IMR-90 (cell line): Measurements from ENCODE around the gene FCHSD2. TPM values are rescaled to one million over a fixed set of nuclear protein-coding genes. Genes with fewer than 3 reads are reported as not detected.

Source experiments
- ATAC-seq: fragments of 200-7000 bp; cut with Tn5 transposase; 2 replicates; pipeline ENCODE4 v1.9.1; 2020; ENCODE audit warnings: low read depth, mild to moderate bottlenecking, moderate library complexity
- BruUV-seq: library from RNA; stranded (reverse); fragments of 400-500 nt; replicated peaks from 2 replicates; lab custom pipeline; 2021; lab: Mats Ljungman, UMichigan
- CTCF ChIA-PET: fragments of 300-600 bp; formaldehyde crosslinking; extraction: SDS; loops from one replicate; lab custom pipeline; 2021; ENCODE audit warnings: antibody characterized with exemption; lab: Yijun Ruan, JAX
- POLR2A ChIA-PET: fragments of 300-600 bp; sonication (Branson Sonifier 250); formaldehyde crosslinking; loops from one replicate; lab custom pipeline; 2022; ENCODE audit warnings: antibody characterized with exemption; ENCODE audit not compliant: unreplicated experiment; lab: Charles Lee
- DNase-seq: peaks from one replicate; pipeline ENCODE4 v3.0.0; 2013
- H2AFZ ChIP-seq: replicated peaks from 2 replicates; pipeline ENCODE3; 2013; ENCODE audit warnings: low read length, mild to moderate bottlenecking; ENCODE audit not compliant: poor library complexity
- H2AK5ac ChIP-seq: 2 replicates; pipeline ENCODE4 v1.6.1; 2013; ENCODE audit warnings: low read depth, low read length, inconsistent platforms
- H2AK9ac ChIP-seq: replicated peaks from 2 replicates; pipeline ENCODE3; 2013; ENCODE audit warnings: mild to moderate bottlenecking, low read depth, low read length, moderate library complexity; ENCODE audit not compliant: poor library complexity
- H2BK120ac ChIP-seq: 2 replicates; pipeline ENCODE4 v1.6.1; 2013; ENCODE audit warnings: low read depth, low read length, inconsistent platforms
- H2BK15ac ChIP-seq: 3 replicates; pipeline ENCODE4 v1.6.1; 2013; ENCODE audit warnings: low read depth, low read length, inconsistent platforms
- H2BK20ac ChIP-seq: 2 replicates; pipeline ENCODE4 v1.6.1; 2013; ENCODE audit warnings: low read depth, mild to moderate bottlenecking, inconsistent platforms, low read length, moderate library complexity
- H2BK5ac ChIP-seq: 2 replicates; pipeline ENCODE4 v1.6.1; 2013; ENCODE audit warnings: mild to moderate bottlenecking, low read depth, low read length, inconsistent platforms; ENCODE audit not compliant: poor library complexity, severe bottlenecking
- H3K14ac ChIP-seq: replicated peaks from 2 replicates; pipeline ENCODE4 v1.6.1; 2013; ENCODE audit warnings: low read depth, low read length, inconsistent platforms
- H3K18ac ChIP-seq: 2 replicates; pipeline ENCODE4 v1.6.1; 2013; ENCODE audit warnings: low read depth, low read length, control low read depth
- H3K23ac ChIP-seq: 2 replicates; pipeline ENCODE4 v1.6.1; 2013; ENCODE audit warnings: low read depth, low read length, inconsistent platforms
- H3K27ac ChIP-seq: 2 replicates; pipeline ENCODE4 v1.5.1; 2013; ENCODE audit warnings: mild to moderate bottlenecking, control low read depth, low read length; ENCODE audit not compliant: insufficient read depth
- H3K27me3 ChIP-seq: 2 replicates; pipeline ENCODE4 v1.6.1; 2013; ENCODE audit warnings: low read length; ENCODE audit not compliant: control insufficient read depth, insufficient read depth
- H3K36me3 ChIP-seq: 2 replicates; pipeline ENCODE4 v1.6.1; 2013; ENCODE audit warnings: low read length, mixed read lengths; ENCODE audit not compliant: control insufficient read depth, insufficient read depth
- H3K4ac ChIP-seq: 2 replicates; pipeline ENCODE4 v1.6.1; 2013; ENCODE audit warnings: low read depth, low read length, inconsistent platforms
- H3K4me1 ChIP-seq: 2 replicates; pipeline ENCODE4 v1.6.1; 2013; ENCODE audit warnings: low read length, mixed read lengths; ENCODE audit not compliant: control insufficient read depth, insufficient read depth
- H3K4me2 ChIP-seq: 2 replicates; pipeline ENCODE4 v1.6.1; 2013; ENCODE audit warnings: low read depth, mild to moderate bottlenecking, control low read depth, low read length, moderate library complexity
- H3K4me3 ChIP-seq: 2 replicates; pipeline ENCODE4 v1.5.1; 2013; ENCODE audit warnings: low read depth, mild to moderate bottlenecking, control low read depth, low read length, moderate library complexity; ENCODE audit not compliant: insufficient read depth
- H3K56ac ChIP-seq: 2 replicates; pipeline ENCODE4 v1.6.1; 2013; ENCODE audit warnings: low read length, inconsistent platforms; ENCODE audit not compliant: insufficient read depth; ENCODE audit errors: extremely low read depth
- H3K79me1 ChIP-seq, 2 experiments: 2 replicates each; pipeline ENCODE4 v1.6.1; 2013; ENCODE audit warnings: low read length in 2 of 2, inconsistent platforms in 1 of 2, low read depth in 1 of 2
- H3K9ac ChIP-seq: 2 replicates; pipeline ENCODE4 v1.6.1; 2013; ENCODE audit warnings: low read depth, low read length, control low read depth
- H3K9me1 ChIP-seq: 2 replicates; pipeline ENCODE4 v1.6.1; 2013; ENCODE audit warnings: low read length, inconsistent platforms; ENCODE audit not compliant: insufficient read depth
- H3K9me3 ChIP-seq: 2 replicates; pipeline ENCODE4 v1.6.1; 2013; ENCODE audit warnings: low read length; ENCODE audit not compliant: control insufficient read depth, insufficient read depth
- H4K20me1 ChIP-seq: 2 replicates; pipeline ENCODE4 v1.6.1; 2013; ENCODE audit warnings: low read length, inconsistent platforms; ENCODE audit not compliant: insufficient read depth
- H4K5ac ChIP-seq: 2 replicates; pipeline ENCODE4 v1.6.1; 2013; ENCODE audit warnings: mild to moderate bottlenecking, low read depth, low read length, control low read depth
- H4K8ac ChIP-seq, 2 experiments: 2 replicates each; pipeline ENCODE4 v1.6.1; 2013; ENCODE audit warnings: low read depth in 2 of 2, low read length in 2 of 2, control low read depth in 1 of 2, inconsistent platforms in 1 of 2
- H4K91ac ChIP-seq: 2 replicates; pipeline ENCODE4 v1.6.1; 2013; ENCODE audit warnings: low read depth, low read length, inconsistent platforms; ENCODE audit not compliant: insufficient read depth
- BHLHE40 ChIP-seq: fragments of 150-350 bp; IDR thresholded peaks from 2 replicates; pipeline ENCODE4 v1.6.1; 2016; ENCODE audit warnings: mild to moderate bottlenecking, low read depth, low read length
- CEBPB ChIP-seq: IDR thresholded peaks from 2 replicates; pipeline ENCODE4 v1.6.1; 2012; ENCODE audit warnings: low read depth, low read length, improper control_type of control experiment
- CHD1 ChIP-seq: IDR thresholded peaks from 2 replicates; pipeline ENCODE4 v1.6.1; 2012; ENCODE audit warnings: low read depth, low read length, improper control_type of control experiment
- CTCF ChIP-seq: conservative IDR thresholded peaks from 2 replicates; pipeline ENCODE4 v1.5.1; 2012; ENCODE audit warnings: mild to moderate bottlenecking, low read depth, low read length, improper control_type of control experiment
- ELK1 ChIP-seq: fragments of 150-350 bp; IDR thresholded peaks from 2 replicates; pipeline ENCODE4 v1.6.1; 2016; ENCODE audit warnings: low read depth, mild to moderate bottlenecking, low read length, moderate library complexity, borderline replicate concordance
- FOS ChIP-seq: fragments of 150-350 bp; IDR thresholded peaks from 2 replicates; pipeline ENCODE4 v1.6.1; 2016; ENCODE audit warnings: low read depth, low read length
- MAFK ChIP-seq: IDR thresholded peaks from 2 replicates; pipeline ENCODE4 v1.6.1; 2012; ENCODE audit warnings: low read depth, low read length, improper control_type of control experiment
- MAZ ChIP-seq: IDR thresholded peaks from 2 replicates; pipeline ENCODE4 v1.6.1; 2012; ENCODE audit warnings: low read depth, mild to moderate bottlenecking, low read length, improper control_type of control experiment, moderate library complexity, borderline replicate concordance
- MXI1 ChIP-seq: IDR thresholded peaks from 2 replicates; pipeline ENCODE4 v1.6.1; 2012; ENCODE audit warnings: low read depth, mild to moderate bottlenecking, low read length, moderate library complexity, borderline replicate concordance
- NFE2L2 ChIP-seq: fragments of 150-350 bp; IDR thresholded peaks from 2 replicates; pipeline ENCODE4 v1.6.1; 2016; ENCODE audit warnings: low read depth, mild to moderate bottlenecking, low read length
- POLR2A ChIP-seq: IDR thresholded peaks from 2 replicates; pipeline ENCODE4 v1.6.1; 2012; ENCODE audit warnings: mild to moderate bottlenecking, low read depth, low read length
- RAD21 ChIP-seq: IDR thresholded peaks from 2 replicates; pipeline ENCODE4 v1.6.1; 2012; ENCODE audit warnings: low read length, improper control_type of control experiment
- RFX5 ChIP-seq: IDR thresholded peaks from 2 replicates; pipeline ENCODE4 v1.8.0; 2012; ENCODE audit warnings: low read depth, mild to moderate bottlenecking, low read length, moderate library complexity
- SMC3 ChIP-seq: fragments of 150-350 bp; IDR thresholded peaks from 2 replicates; pipeline ENCODE4 v1.6.1; 2016; ENCODE audit warnings: low read depth, mild to moderate bottlenecking, antibody characterized with exemption, low read length, moderate library complexity
- USF2 ChIP-seq: fragments of 150-350 bp; IDR thresholded peaks from 2 replicates; pipeline ENCODE4 v1.6.1; 2017; ENCODE audit warnings: mild to moderate bottlenecking, antibody characterized with exemption, low read length, low read depth
- WGBS, 2 experiments: methylation state at CpG; one replicate each; pipeline versions ENCODE4 v1.1.5 to v1.1.7; 2013; ENCODE audit warnings: missing lambda C conversion rate in 2 of 2; ENCODE audit not compliant: insufficient read length in 1 of 2; ENCODE audit errors: extremely low coverage in 2 of 2; 5-methylcytosine and 5-hydroxymethylcytosine counted together
- dilution Hi-C: fragments of 300-500 bp; cut with HindIII; formaldehyde crosslinking; loops from one replicate; pipeline ENCODE4 v1.14.3; 2018; ENCODE audit warnings: low sequenced_read_pairs; ENCODE audit not compliant: unreplicated experiment
- in situ Hi-C: fragments of 300-500 bp; cut with MboI; formaldehyde crosslinking; loops from 3 replicates; pipeline ENCODE4 v1.14.3; 2019; ENCODE audit warnings: low sequenced_read_pairs, inconsistent platforms, mixed read lengths
- intact Hi-C: fragments of 100-400 bp; cut with micrococcal nuclease; formaldehyde crosslinking; loops from 2 replicates; pipeline ENCODE4 v1.10.0; 2022
- polyA plus RNA-seq, 3 experiments: library from polyadenylated mRNA; depleted of rRNA; stranded (reverse); fragments of >200 nt; gene quantifications; 2 replicates each; pipeline ENCODE4 v1.2.3, GENCODE V29; 2012; ENCODE audit warnings: low replicate concordance in 1 of 3
- total RNA-seq: library from RNA; depleted of rRNA; stranded (reverse); fragments of >200 nt; gene quantifications from 2 replicates; pipeline ENCODE4 v1.2.3, GENCODE V29; 2012

The FCHSD2 gene
- total and polyA plus RNA-seq, 2 of the 4 experiments (the other 2 are of a cell fraction) = 5.9 to 18.7 TPM

- H3K27ac ChIP-seq = no peak overlapping the region
- H2BK120ac ChIP-seq = no peak overlapping the region
- DNase-seq (no peak), ATAC-seq (no peak)
- ChIA-PET POLR2A (no interaction called here), CTCF (no interaction called here)
- H2AFZ ChIP-seq = no peak overlapping the region
- peaks cover 28 to 50% of the 10 kb centered on the region in 2 experiments for H3K79me1 ChIP-seq
- TF ChIP-seq SMC3 (no peak), MAFK (no peak), CHD1 (no peak), BHLHE40 (no peak), RFX5 (no peak), RAD21 (no peak), ELK1 (no peak), FOS (no peak), USF2 (no peak), CEBPB (no peak), NFE2L2 (no peak), MAZ (no peak), CTCF (no peak), POLR2A (no peak), MXI1 (no peak)
- H3K4me2 ChIP-seq = no peak overlapping the region
- no peak overlapping the region for H3K9ac ChIP-seq
- in situ Hi-C loops = no loop called here
- intact Hi-C loops = no loop called here
- H3K9me3 ChIP-seq = no peaks in the 10 kb centered on the region; the same call in 1 of the 2 replicates
- no peak overlapping the region for H4K5ac ChIP-seq
- H3K18ac ChIP-seq = no peak overlapping the region
- H4K20me1 ChIP-seq = peaks cover 7% of the 10 kb centered on the region; the same call in 1 of the 2 replicates
- no peaks in the 10 kb centered on the region for H3K4me1 ChIP-seq
- H4K91ac ChIP-seq = no peak overlapping the region
- no peak overlapping the region for H2BK15ac ChIP-seq
- no peak overlapping the region for H3K4ac ChIP-seq
- H3K14ac ChIP-seq = no peak overlapping the region
- no peak overlapping the region for H2BK20ac ChIP-seq
- no peaks in the 10 kb centered on the region; the same call in 1 of the 2 replicates for H3K9me1 ChIP-seq
- no TSS peak for BruUV-seq
- H3K27me3 ChIP-seq = no peaks in the 10 kb centered on the region
- no peak overlapping the region for H2AK5ac ChIP-seq
- H4K8ac ChIP-seq = no peak overlapping the region
- 50% methylated on average over 1 of the region's 3 CpGs; no CpG with 5 or more reads in 1 of the 2 experiments for WGBS, 2 experiments
- H3K36me3 ChIP-seq = no peaks in the 10 kb centered on the region; the same call in 1 of the 2 replicates
- no peak overlapping the region for H3K23ac ChIP-seq
- no peak overlapping the region for H3K4me3 ChIP-seq
- H3K56ac ChIP-seq = no peak overlapping the region
- dilution Hi-C loops = no loop called here
- H2BK5ac ChIP-seq = no peak overlapping the region
- H2AK9ac ChIP-seq = no peak overlapping the region
These were observed 107.8 kb downstream of the FCHSD2 start for GRCh38 chr11:73034331-73034730.
